ENCODE measurements around the gene MARCKSL1. TPM values are rescaled to one million over a fixed set of nuclear protein-coding genes. Genes with fewer than 3 reads are reported as not detected.

The MARCKSL1 gene
- total and polyA plus RNA-seq, 2 of the 8 experiments (the other 6 are each of a cell fraction or from before 2014, with no cell fraction given), result 536 to 558 TPM

DNA sequence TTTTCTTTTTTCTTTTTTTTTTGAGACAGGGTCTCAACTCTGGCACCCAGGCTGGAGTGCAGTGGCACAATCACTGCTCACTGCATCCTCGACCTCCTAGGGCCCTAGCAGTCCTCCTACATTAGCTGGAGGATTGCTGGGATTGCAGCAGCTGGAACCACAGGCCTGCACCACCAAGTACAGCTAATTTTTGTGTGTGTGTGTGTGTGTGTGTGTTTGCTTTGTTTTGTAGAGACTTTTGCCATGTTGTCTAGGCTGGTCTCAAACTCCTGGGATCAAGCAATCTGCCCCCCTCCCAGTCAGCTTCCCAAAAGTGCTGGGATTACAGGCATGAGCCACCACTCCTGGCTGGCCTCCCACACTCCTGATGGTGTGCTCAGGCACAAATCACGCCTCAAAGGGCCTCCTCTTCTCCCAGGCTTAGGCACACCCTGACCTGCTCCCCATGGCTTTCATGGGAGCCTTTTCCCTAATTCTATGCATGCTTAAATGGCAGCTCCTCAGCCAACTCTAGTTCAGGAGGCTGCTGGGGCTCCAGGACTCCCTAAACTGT lies 16.9 kb upstream of the MARCKSL1 start:
- no peak overlapping the region for H3K23ac ChIP-seq (ENCODE audit: insufficient read length)
- H2BK12ac ChIP-seq (ENCODE audit: low read depth, low read length), result no peak overlapping the region
- peak overlapping the region in 1 of 2 experiments; percentile 73; a peak in 1 of 4 replicates for H3K4me2 ChIP-seq (ENCODE audit: insufficient read depth in 1 of 2, low read depth in 2 of 2, low read length in 2 of 2)
- 79% methylated on average over 2 of the region's 2 CpGs; no CpG with 5 or more reads in 1 of the 2 experiments for WGBS, 2 experiments (ENCODE audit: extremely low coverage in 1 of 2, insufficient coverage in 1 of 2, insufficient read length in 1 of 2, insufficient replicate concordance in 2 of 2, low coverage in 1 of 2, low lambda C conversion rate in 2 of 2, missing lambda C conversion rate in 1 of 2)
- ChIA-PET POLR2A (ENCODE audit: partially characterized antibody) (interaction anchor here (1.0 to 17.1 kb wide), 15 partner anchors 8 to 152 kb away, joined by 3 to 321 read pairs (median 5); partner anchors contain the start of genes BSDC1, CCDC28B, FAM229A and IQCC), CTCF (ENCODE audit: partially characterized antibody) (interaction anchor here (0.6 to 1.7 kb wide), 4 partner anchors 19 to 267 kb away, joined by 3 to 4 read pairs (median 3); no protein-coding TSS in a partner anchor)
- no peaks in the 10 kb centered on the region for H3K79me2 ChIP-seq (ENCODE audit: control insufficient read depth in 1 of 2, insufficient read depth in 2 of 2, low read length in 2 of 2)
- H4K20me1 ChIP-seq (replicated peaks in 1 of 2; ENCODE audit: control insufficient read depth in 1 of 2, insufficient read depth in 2 of 2, low read length in 2 of 2), result peaks cover 0 to 2% of the 10 kb centered on the region in 2 experiments
- H3K4ac ChIP-seq (replicated peaks; ENCODE audit: insufficient read length, low read depth, low read length), result no peak overlapping the region
- FAIRE-seq, result no peak
- no peak overlapping the region for H4K91ac ChIP-seq (replicated peaks; ENCODE audit: insufficient read length, low read length)
- H3K56ac ChIP-seq (replicated peaks; ENCODE audit: insufficient read length, low read depth, low read length), result no peak overlapping the region
- 0 out of 2 replicates have a peak overlapping the region, but pooled peaks have one; percentile 40 for H2BK15ac ChIP-seq (ENCODE audit: low read length)
- no peak overlapping the region for H2AFZ ChIP-seq (ENCODE audit: low read length)
- H3K36me3 ChIP-seq (ENCODE audit: control insufficient read depth in 2 of 4, insufficient read depth in 4 of 4, low read length in 3 of 4), result no peaks in the 10 kb centered on the region
- H3K4me3 ChIP-seq (ENCODE audit: extremely low read depth in 1 of 4, insufficient read depth in 2 of 4, low read depth in 3 of 4, low read length in 4 of 4), result no peak overlapping the region
- H3K18ac ChIP-seq (ENCODE audit: extremely low read depth, low read length), result no peak overlapping the region; the same call in 1 of the 2 replicates
- peaks cover 2 to 20% (median 14%) of the 10 kb centered on the region in 4 experiments for H3K27me3 ChIP-seq (replicated peaks in 1 of 4; ENCODE audit: control insufficient read depth in 3 of 4, extremely low read depth in 1 of 4, insufficient read depth in 3 of 4, low read length in 3 of 4)
- H4K5ac ChIP-seq (ENCODE audit: insufficient read length, low read depth, low read length), result no peak overlapping the region
- H2BK120ac ChIP-seq (replicated peaks; ENCODE audit: low read depth, low read length), result no peak overlapping the region
- no peaks in the 10 kb centered on the region for H3K79me1 ChIP-seq (ENCODE audit: low read depth, low read length)
- H3K4me1 ChIP-seq (replicated peaks in 1 of 4; ENCODE audit: control insufficient read depth in 3 of 4, insufficient read depth in 4 of 4, low read length in 3 of 4), result peaks cover 0 to 9% (median 3%) of the 10 kb centered on the region in 4 experiments; a peak in 5 of 7 replicates
- H3K9ac ChIP-seq (replicated peaks in 1 of 4; ENCODE audit: extremely low read depth in 1 of 4, low read depth in 3 of 4, low read length in 3 of 4), result no peak overlapping the region
- no peak overlapping the region for H3K27ac ChIP-seq (ENCODE audit: low read depth, low read length)
- H2AK5ac ChIP-seq (ENCODE audit: low read depth, low read length), result no peak overlapping the region
- H2BK5ac ChIP-seq (ENCODE audit: low read depth, low read length), result no peak overlapping the region
- peaks cover 6% of the 10 kb centered on the region; the same call in 1 of the 2 replicates for H3K23me2 ChIP-seq (ENCODE audit: low read depth, low read length)
- H3K14ac ChIP-seq (ENCODE audit: insufficient read length), result no peak overlapping the region
- DNase-seq (ENCODE audit: low read depth in 1 of 2, low spot score in 2 of 2), result no peak
- no peak overlapping the region for H2BK20ac ChIP-seq (ENCODE audit: low read length)
- peaks cover 6 to 12% of the 10 kb centered on the region in 2 experiments for H3K9me3 ChIP-seq (ENCODE audit: insufficient read depth in 2 of 2, low read depth in 1 of 2, low read length in 1 of 2)
- no peak overlapping the region for H4K8ac ChIP-seq (ENCODE audit: extremely low read depth, insufficient read depth, low read length)
- no peak for TF ChIP-seq TAF1 (IDR thresholded peaks at IDR 0.05; ENCODE audit: low read depth, low read length)

Measured in H1 (cell line).